CD4-positive, alpha-beta T cell (primary cell): ENCODE measurements around the gene C4orf54. TPM values are rescaled to one million over a fixed set of nuclear protein-coding genes. Genes with fewer than 3 reads are reported as not detected.

Experiments
- ATAC-seq: fragments of 200-7000 bp; cut with Tn5 transposase; one replicate; pipeline ENCODE4 v1.10.0; 2022; ENCODE audit warnings: mild to moderate bottlenecking; ENCODE audit not compliant: poor library complexity
- CTCF ChIA-PET: fragments of 350-600 bp; sonication (Branson Sonifier 250); formaldehyde crosslinking; loops from one replicate; lab custom pipeline; 2021; ENCODE audit warnings: antibody characterized with exemption, inconsistent platforms; lab: Charles Lee
- POLR2A ChIA-PET: fragments of 350-600 bp; sonication (Branson Sonifier 250); formaldehyde crosslinking; loops from one replicate; lab custom pipeline; 2021; ENCODE audit warnings: antibody characterized with exemption, inconsistent platforms; lab: Charles Lee
- DNase-seq, 14 experiments: peaks; one replicate each; pipeline ENCODE4 v3.0.0-alpha.2; 2013 to 2020; ENCODE audit warnings: mixed read lengths in 2 of 14
- H3K27ac ChIP-seq, 2 donors: one replicate each; pipeline versions ENCODE4 v1.5.1 to v1.7.0; 2013; ENCODE audit warnings: low read length in 2 of 2, low read depth in 1 of 2, mild to moderate bottlenecking in 1 of 2
- H3K27me3 ChIP-seq, 2 experiments: 1 replicate in 1 of 2; 2 replicates in 1 of 2; pipeline versions ENCODE4 v1.6.1 to v1.7.0; 2013; ENCODE audit warnings: low read length in 2 of 2, control low read depth in 1 of 2, mild to moderate bottlenecking in 1 of 2, moderate library complexity in 1 of 2; ENCODE audit not compliant: insufficient read depth in 2 of 2, control insufficient read depth in 1 of 2
- H3K36me3 ChIP-seq: one replicate; pipeline ENCODE4 v1.6.1; 2013; ENCODE audit warnings: low read length, control low read depth; ENCODE audit not compliant: insufficient read depth
- H3K4me1 ChIP-seq: one replicate; pipeline ENCODE4 v1.6.1; 2013; ENCODE audit warnings: low read length, control low read depth; ENCODE audit not compliant: insufficient read depth
- H3K4me3 ChIP-seq: one replicate; pipeline ENCODE4 v1.5.1; 2013; ENCODE audit warnings: mild to moderate bottlenecking, low read length, moderate library complexity
- H3K9me3 ChIP-seq, 2 experiments: 1 replicate in 1 of 2; 2 replicates in 1 of 2; pipeline versions ENCODE4 v1.6.1 to v1.7.0; 2013; ENCODE audit warnings: low read length in 2 of 2, mild to moderate bottlenecking in 2 of 2, control low read depth in 1 of 2, moderate library complexity in 1 of 2; ENCODE audit not compliant: control insufficient read depth in 1 of 2, insufficient read depth in 1 of 2
- H3K27ac Mint-ChIP-seq: one replicate; pipeline ENCODE4 v1.8.0; 2020; ENCODE audit warnings: mixed read lengths
- H3K27me3 Mint-ChIP-seq: one replicate; pipeline ENCODE4 v1.8.0; 2021; ENCODE audit warnings: mixed read lengths
- H3K36me3 Mint-ChIP-seq: one replicate; pipeline ENCODE4 v1.8.0; 2021; ENCODE audit warnings: low read depth, mixed read lengths
- H3K4me1 Mint-ChIP-seq: one replicate; pipeline ENCODE4 v1.8.0; 2021; ENCODE audit warnings: low read depth, mixed read lengths
- H3K4me3 Mint-ChIP-seq: one replicate; pipeline ENCODE4 v1.8.0; 2020; ENCODE audit warnings: mild to moderate bottlenecking, mixed read lengths
- H3K9me3 Mint-ChIP-seq: one replicate; pipeline ENCODE4 v1.8.0; 2020; ENCODE audit warnings: mixed read lengths
- intact Hi-C, 2 experiments: fragments of 100-400 bp; cut with DNase I in 1 of 2; cut with micrococcal nuclease in 1 of 2; formaldehyde crosslinking; loops; one replicate each; pipeline versions ENCODE4 v1.15.1 to v1.9.0; 2023 to 2025; cut with DNase I, micrococcal nuclease
- polyA plus RNA-seq, 2 donors: library from polyadenylated mRNA; unstranded; fragments of 120-200 nt; gene quantifications; one replicate each; pipeline ENCODE4 v1.2.1, GENCODE V29; 2013
- total RNA-seq, 174 experiments: library from RNA in 2 of 174; stranded (reverse) in 2 of 174; gene quantifications; one replicate each; pipeline ENCODE4 v1.2.3 and lab custom pipeline; 2021 to 2026
- TF ChIP-seq, protein P1 (sequence below): fragments of 200-600 bp; IDR thresholded peaks from one replicate; pipeline ENCODE4 v1.8.0; 2022; ENCODE audit warnings: antibody characterized with exemption, mild to moderate bottlenecking

The C4orf54 gene
- not detected for total RNA-seq
- polyA plus RNA-seq (2013, experiment 1 of 2), result not detected
- polyA plus RNA-seq (2013, experiment 2 of 2), result 2.0 TPM
- 0 to 0.18 (median 0) reads per million in 172 experiments for total RNA-seq (lab: John Stamatoyannopoulos, UW)

- ATAC-seq (no peak), DNase-seq (no peak)
- Histone ChIP-seq H3K27ac (no peak within 1 kb of the TSS), H3K27me3 (peaks cover 0 to 6% of the 10 kb centered on the region in 2 experiments), H3K4me1 (no peaks in the 10 kb centered on the region), H3K36me3 (no peaks in the 10 kb centered on the region), H3K9me3 (peaks cover 0 to 4% of the 10 kb centered on the region in 2 experiments), H3K4me3 (no peak within 1 kb of the TSS)
- Mint-ChIP-seq H3K27ac (no peak within 1 kb of the TSS), H3K27me3 (peaks cover 1% of the 10 kb centered on the region), H3K9me3 (no peaks in the 10 kb centered on the region), H3K36me3 (no peaks in the 10 kb centered on the region), H3K4me3 (no peak within 1 kb of the TSS), H3K4me1 (no peaks in the 10 kb centered on the region)
- ChIA-PET CTCF (no interaction called here), POLR2A (no interaction called here)
- intact Hi-C loops, result no loop called here
- TF ChIP-seq, protein P1, sequence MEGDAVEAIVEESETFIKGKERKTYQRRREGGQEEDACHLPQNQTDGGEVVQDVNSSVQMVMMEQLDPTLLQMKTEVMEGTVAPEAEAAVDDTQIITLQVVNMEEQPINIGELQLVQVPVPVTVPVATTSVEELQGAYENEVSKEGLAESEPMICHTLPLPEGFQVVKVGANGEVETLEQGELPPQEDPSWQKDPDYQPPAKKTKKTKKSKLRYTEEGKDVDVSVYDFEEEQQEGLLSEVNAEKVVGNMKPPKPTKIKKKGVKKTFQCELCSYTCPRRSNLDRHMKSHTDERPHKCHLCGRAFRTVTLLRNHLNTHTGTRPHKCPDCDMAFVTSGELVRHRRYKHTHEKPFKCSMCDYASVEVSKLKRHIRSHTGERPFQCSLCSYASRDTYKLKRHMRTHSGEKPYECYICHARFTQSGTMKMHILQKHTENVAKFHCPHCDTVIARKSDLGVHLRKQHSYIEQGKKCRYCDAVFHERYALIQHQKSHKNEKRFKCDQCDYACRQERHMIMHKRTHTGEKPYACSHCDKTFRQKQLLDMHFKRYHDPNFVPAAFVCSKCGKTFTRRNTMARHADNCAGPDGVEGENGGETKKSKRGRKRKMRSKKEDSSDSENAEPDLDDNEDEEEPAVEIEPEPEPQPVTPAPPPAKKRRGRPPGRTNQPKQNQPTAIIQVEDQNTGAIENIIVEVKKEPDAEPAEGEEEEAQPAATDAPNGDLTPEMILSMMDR, result no peak
Observed at GRCh38 chr4:99657798-99658197, at the start of gene C4orf54. C4orf54 (minus strand) TSS chr4:99657828; CDS start chr4:99654648, 3,180 bp downstream.

GRCh38 chr4:99705891-99706290, 48.3 kb upstream of the C4orf54 start:
- no peaks in the 10 kb centered on the region for H3K36me3 Mint-ChIP-seq
- H3K4me3 Mint-ChIP-seq, result no peak overlapping the region
- TF ChIP-seq, protein P1, result no peak
- CTCF ChIA-PET, result no interaction called here
- peaks cover 2% of the 10 kb centered on the region for H3K9me3 Mint-ChIP-seq
- Histone ChIP-seq H3K27ac (no peak overlapping the region), H3K36me3 (no peaks in the 10 kb centered on the region), H3K4me3 (no peak overlapping the region), H3K4me1 (no peaks in the 10 kb centered on the region), H3K9me3 (no peaks in the 10 kb centered on the region), H3K27me3 (no peaks in the 10 kb centered on the region)
- no peaks in the 10 kb centered on the region for H3K4me1 Mint-ChIP-seq
- intact Hi-C loops, result no loop called here
- POLR2A ChIA-PET, result no interaction called here
- DNase-seq, result no peak
- ATAC-seq, result no peak
- no peak overlapping the region for H3K27ac Mint-ChIP-seq
- H3K27me3 Mint-ChIP-seq, result peaks cover 41% of the 10 kb centered on the region

- Histone ChIP-seq H3K36me3 (no peaks in the 10 kb centered on the region), H3K27ac (no peak overlapping the region), H3K4me3 (no peak overlapping the region), H3K27me3 (peaks cover 4 to 9% of the 10 kb centered on the region in 2 experiments), H3K9me3 (peaks cover 6 to 8% of the 10 kb centered on the region in 2 experiments), H3K4me1 (no peaks in the 10 kb centered on the region)
- DNase-seq (no peak), ATAC-seq (no peak)
- CTCF ChIA-PET, result no interaction called here
- POLR2A ChIA-PET, result no interaction called here
- Mint-ChIP-seq H3K36me3 (no peaks in the 10 kb centered on the region), H3K4me1 (no peaks in the 10 kb centered on the region), H3K4me3 (no peak overlapping the region), H3K9me3 (peaks cover 6% of the 10 kb centered on the region), H3K27me3 (peaks cover 70% of the 10 kb centered on the region), H3K27ac (no peak overlapping the region)
- TF ChIP-seq, protein P1, result no peak
- intact Hi-C loops, result no loop called here
Observed at GRCh38 chr4:99696801-99697200, 39.2 kb upstream of the C4orf54 start.
